Esophagus squamous epithelium (tissue), 5 donors: ENCODE data around the gene PPCS. TPM values are rescaled to one million over a fixed set of nuclear protein-coding genes. Genes with fewer than 3 reads are reported as not detected.

Experiments used
- DNase-seq: peaks from one replicate; lab custom pipeline; 2025; lab: John Stamatoyannopoulos, UW
- H3K27ac ChIP-seq, 4 donors: fragments of 200-600 bp; sonication (generic); one replicate each; pipeline ENCODE4 v1.5.1; 2016 to 2019; ENCODE audit warnings: mild to moderate bottlenecking in 1 of 4
- H3K27me3 ChIP-seq, 4 donors: fragments of 200-600 bp; sonication (generic); 1 replicate in 3 of 4; 2 replicates in 1 of 4; pipeline versions ENCODE4 v1.5.1 to v1.6.0; 2017 to 2021; ENCODE audit warnings: antibody characterized with exemption in 1 of 4
- H3K36me3 ChIP-seq, 3 donors: fragments of 200-600 bp; sonication (generic); one replicate each; pipeline ENCODE4 v1.5.1; 2016 to 2019
- H3K4me1 ChIP-seq, 3 donors: fragments of 200-600 bp; sonication (generic); one replicate each; pipeline ENCODE4 v1.5.1; 2017 to 2019
- H3K4me3 ChIP-seq, 4 donors: fragments of 200-600 bp; sonication (generic); 1 replicate in 3 of 4; 2 replicates in 1 of 4; pipeline ENCODE4 v1.5.1; 2016 to 2019; ENCODE audit warnings: mild to moderate bottlenecking in 2 of 4, moderate library complexity in 1 of 4
- H3K9me3 ChIP-seq, 3 donors: fragments of 200-600 bp; sonication (generic); one replicate each; pipeline ENCODE4 v1.5.1; 2016 to 2019
- CTCF ChIP-seq, 6 experiments: fragments of 450-650 bp in 4 of 6; fragments of 200-600 bp in 2 of 6; sonication (generic) in 2 of 6; IDR thresholded peaks; one replicate each; pipeline ENCODE4 v1.5.1; 2016 to 2019; ENCODE audit warnings: antibody characterized with exemption in 6 of 6, mild to moderate bottlenecking in 4 of 6, moderate library complexity in 4 of 6
- POLR2A ChIP-seq, 4 donors: fragments of 450-650 bp; IDR thresholded peaks; one replicate each; pipeline ENCODE4 v1.6.1; 2017; ENCODE audit warnings: antibody characterized with exemption in 4 of 4, mild to moderate bottlenecking in 4 of 4, moderate library complexity in 3 of 4
- WGBS, 2 donors: methylation state at CpG; one replicate each; pipeline ENCODE4 v1.1.5; 2018; 5-methylcytosine and 5-hydroxymethylcytosine counted together
- intact Hi-C: fragments of 100-400 bp; cut with DNase I; formaldehyde crosslinking; loops from one replicate; pipeline ENCODE4 v1.15.0; 2022
- total RNA-seq, 4 donors: library from RNA; depleted of rRNA; stranded (reverse); fragments of >200 nt; gene quantifications; one replicate each; pipeline ENCODE4 v1.1.0, GENCODE V29; 2016
- donor health status: DM: yes; HTN: yes; CAD: no.

PPCS gene
- total RNA-seq, 4 donors from 2014 or later = 44.2 to 76.8 (median 58.9) TPM

- DNase-seq = no peak
- TF ChIP-seq POLR2A (IDR thresholded peaks at IDR 0.05) = no peak
- no peak for TF ChIP-seq CTCF (IDR thresholded peaks at IDR 0.05)
- no peak overlapping the region for H3K4me3 ChIP-seq
- 81 to 100% methylated on average over 2 to 4 of the region's 4 CpGs for WGBS, 2 donors
- H3K27ac ChIP-seq = no peak overlapping the region
- no peaks in the 10 kb centered on the region for H3K27me3 ChIP-seq
- no peaks in the 10 kb centered on the region for H3K36me3 ChIP-seq
- H3K9me3 ChIP-seq = no peaks in the 10 kb centered on the region
- H3K4me1 ChIP-seq = no peaks in the 10 kb centered on the region
- intact Hi-C loops = no loop called here
Measured at GRCh38 chr1:42432714-42433113, 23.6 kb upstream of the PPCS start.

- H3K4me3 ChIP-seq = no peak overlapping the region
- intact Hi-C loops = no loop called here
- H3K27me3 ChIP-seq = no peaks in the 10 kb centered on the region
- 93 to 96% methylated on average over 3 to 6 of the region's 6 CpGs for WGBS, 2 donors
- no peaks in the 10 kb centered on the region for H3K4me1 ChIP-seq
- TF ChIP-seq CTCF (IDR thresholded peaks at IDR 0.05) = no peak
- TF ChIP-seq POLR2A (IDR thresholded peaks at IDR 0.05) = no peak
- H3K27ac ChIP-seq = no peak overlapping the region
- no peaks in the 10 kb centered on the region for H3K36me3 ChIP-seq
- no peak for DNase-seq
- H3K9me3 ChIP-seq = no peaks in the 10 kb centered on the region
Measured at GRCh38 chr1:42433369-42433768, 23.0 kb upstream of the PPCS start.

- Histone ChIP-seq H3K36me3 (no peaks in the 10 kb centered on the region), H3K4me3 (no peak overlapping the region), H3K9me3 (no peaks in the 10 kb centered on the region), H3K4me1 (peaks cover 0 to under 1% (median 0%) of the 10 kb centered on the region in 3 donors), H3K27me3 (no peaks in the 10 kb centered on the region), H3K27ac (no peak overlapping the region)
- DNase-seq = no peak
- 76 to 100% methylated on average over 1 to 3 of the region's 4 CpGs for WGBS, 2 donors
- intact Hi-C loops = no loop called here
- no peak for TF ChIP-seq POLR2A (IDR thresholded peaks at IDR 0.05)
- TF ChIP-seq CTCF (IDR thresholded peaks at IDR 0.05) = no peak
Measured at GRCh38 chr1:42434340-42434739, 22.0 kb upstream of the PPCS start.

- H3K4me3 ChIP-seq = no peak overlapping the region
- no peak overlapping the region for H3K27ac ChIP-seq
- no peaks in the 10 kb centered on the region for H3K27me3 ChIP-seq
- no peaks in the 10 kb centered on the region for H3K36me3 ChIP-seq
- intact Hi-C loops = no loop called here
- TF ChIP-seq CTCF (IDR thresholded peaks at IDR 0.05) = no peak
- TF ChIP-seq POLR2A (IDR thresholded peaks at IDR 0.05) = no peak
- WGBS, 2 donors = 36 to 54% methylated on average over 2 of the region's 2 CpGs
- H3K4me1 ChIP-seq = peaks cover 0 to 5% (median 0%) of the 10 kb centered on the region in 3 donors
- H3K9me3 ChIP-seq = no peaks in the 10 kb centered on the region
- no peak for DNase-seq
Measured at GRCh38 chr1:42439940-42440339, 16.4 kb upstream of the PPCS start.

- Histone ChIP-seq H3K4me1 (peaks cover 0 to 5% (median 0%) of the 10 kb centered on the region in 3 donors), H3K27ac (no peak overlapping the region), H3K4me3 (no peak overlapping the region), H3K27me3 (no peaks in the 10 kb centered on the region), H3K36me3 (no peaks in the 10 kb centered on the region), H3K9me3 (no peaks in the 10 kb centered on the region)
- DNase-seq = no peak
- TF ChIP-seq CTCF (IDR thresholded peaks at IDR 0.05) = no peak
- intact Hi-C loops = no loop called here
- 56 to 60% methylated on average over 2 of the region's 2 CpGs for WGBS, 2 donors
Measured at GRCh38 chr1:42442662-42443061, 13.7 kb upstream of the PPCS start.
